ENCODE results near the gene SPATA19.

DNA sequence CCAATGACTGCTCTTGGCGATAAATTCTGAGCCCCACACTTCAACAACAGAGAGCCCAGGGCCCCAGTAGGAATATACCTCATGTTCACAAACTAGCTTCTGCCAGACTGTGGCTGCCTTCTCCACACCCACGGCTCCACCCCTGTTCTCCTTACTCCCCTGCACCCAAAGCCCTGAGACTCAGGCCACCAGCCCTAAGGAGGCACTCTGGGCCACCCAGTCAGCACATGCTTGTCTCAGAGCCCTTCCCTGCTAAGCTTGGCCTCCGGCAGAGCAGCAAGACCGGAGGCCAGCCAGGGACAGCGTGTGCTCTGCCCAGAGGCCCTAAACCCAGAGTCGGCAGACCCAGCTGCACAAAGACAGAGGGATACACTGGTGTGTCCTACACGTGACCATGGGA lies 27.9 kb downstream of the SPATA19 start:
- TF ChIP-seq POLR2A (IDR thresholded peaks at IDR 0.05; ENCODE audit: low read depth, low read length) (no peak), TAF1 (IDR thresholded peaks at IDR 0.05; ENCODE audit: borderline replicate concordance, low read depth, low read length) (no peak), POLR2AphosphoS5 (IDR thresholded peaks at IDR 0.05; ENCODE audit: low read depth, low read length) (no peak)
